AG10803 (cell line): Measurements from ENCODE around the gene HDAC8.
"Not testable (repeated sequence)": the region's sequence is repeated elsewhere in the genome, so short reads cannot be mapped to it uniquely, and the experiment has no call there.

Source experiments
- DNase-seq: peaks from one replicate; pipeline ENCODE4 v3.0.0; 2010; ENCODE audit warnings: low read depth
- H3K4me3 ChIP-seq: 2 replicates; pipeline ENCODE4 v1.5.1; 2011; ENCODE audit warnings: mild to moderate bottlenecking, low read length, control low read depth
- CTCF ChIP-seq: conservative IDR thresholded peaks from 2 replicates; pipeline ENCODE4 v1.5.1; 2011; ENCODE audit warnings: mild to moderate bottlenecking, low read length, control low read depth, inconsistent platforms

Gene HDAC8

DNA sequence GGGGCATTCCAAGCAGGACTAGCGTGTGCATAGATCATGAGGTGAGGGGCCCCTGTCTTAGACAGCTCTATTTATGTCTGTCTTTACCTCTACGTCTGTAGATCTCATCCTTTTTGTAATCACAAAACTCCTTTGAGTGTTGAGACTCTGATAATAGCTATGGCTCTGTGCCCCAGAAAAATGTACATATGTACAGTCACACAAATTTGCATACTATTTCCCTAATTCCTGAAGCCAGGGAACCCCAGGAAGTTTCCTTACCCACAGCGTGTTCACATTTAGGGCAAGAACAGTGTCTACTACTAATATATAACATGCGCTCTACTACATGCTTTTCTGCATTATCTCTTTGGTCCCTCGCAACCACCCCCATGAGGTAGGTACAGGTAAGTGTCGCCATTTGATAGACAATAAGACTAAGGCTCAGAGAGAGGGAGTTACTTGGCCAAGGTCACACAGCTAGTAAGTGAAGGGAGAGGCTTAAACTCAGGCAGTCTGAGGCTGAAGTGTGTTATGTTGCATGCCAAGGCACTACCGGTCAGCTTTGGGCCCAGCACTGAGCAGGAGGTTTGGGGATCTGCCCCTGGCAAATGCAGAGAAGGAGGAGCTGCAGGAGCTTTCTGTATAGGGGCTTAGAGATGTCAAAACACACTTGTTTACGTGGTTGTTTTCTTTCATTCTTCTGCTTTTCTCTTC is 245.9 kb downstream of the HDAC8 start:
- no peak overlapping the region for H3K4me3 ChIP-seq
- no peak for DNase-seq
- no peak for TF ChIP-seq CTCF

DNA sequence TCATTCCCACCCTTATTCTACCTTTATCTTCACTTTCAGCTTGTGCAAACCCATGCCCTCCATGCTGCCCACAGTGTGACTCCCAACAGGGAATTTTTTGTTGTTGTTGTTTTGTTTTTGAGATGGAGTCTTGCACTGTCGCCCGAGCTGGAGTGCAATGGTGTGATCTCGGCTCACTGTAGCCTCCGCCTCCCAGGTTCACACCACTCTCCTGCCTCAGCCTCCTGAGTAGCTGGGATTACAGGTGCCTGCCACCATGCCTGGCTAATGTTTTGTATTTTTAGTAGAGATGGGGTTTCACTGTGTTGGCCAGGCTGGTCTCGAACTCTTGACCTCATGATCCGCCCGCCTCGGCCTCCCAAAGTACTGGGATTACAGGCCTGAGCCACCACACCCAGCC is 253.0 kb downstream of the HDAC8 start:
- DNase-seq, H3K4me3 ChIP-seq: not testable (repeated sequence)

GRCh38 chrX:72317139-72317538 is 255.5 kb downstream of the HDAC8 start:
- H3K4me3 ChIP-seq, result no peak overlapping the region
- no peak for TF ChIP-seq CTCF
- DNase-seq, result no peak

- no peak for TF ChIP-seq CTCF
- H3K4me3 ChIP-seq, result no peak overlapping the region
- no peak for DNase-seq
These were observed 256.1 kb downstream of the HDAC8 start for GRCh38 chrX:72316408-72317110.

- no peak overlapping the region for H3K4me3 ChIP-seq
- no peak for DNase-seq
- no peak for TF ChIP-seq CTCF
These were observed 257.8 kb downstream of the HDAC8 start for GRCh38 chrX:72314881-72315280.

DNA sequence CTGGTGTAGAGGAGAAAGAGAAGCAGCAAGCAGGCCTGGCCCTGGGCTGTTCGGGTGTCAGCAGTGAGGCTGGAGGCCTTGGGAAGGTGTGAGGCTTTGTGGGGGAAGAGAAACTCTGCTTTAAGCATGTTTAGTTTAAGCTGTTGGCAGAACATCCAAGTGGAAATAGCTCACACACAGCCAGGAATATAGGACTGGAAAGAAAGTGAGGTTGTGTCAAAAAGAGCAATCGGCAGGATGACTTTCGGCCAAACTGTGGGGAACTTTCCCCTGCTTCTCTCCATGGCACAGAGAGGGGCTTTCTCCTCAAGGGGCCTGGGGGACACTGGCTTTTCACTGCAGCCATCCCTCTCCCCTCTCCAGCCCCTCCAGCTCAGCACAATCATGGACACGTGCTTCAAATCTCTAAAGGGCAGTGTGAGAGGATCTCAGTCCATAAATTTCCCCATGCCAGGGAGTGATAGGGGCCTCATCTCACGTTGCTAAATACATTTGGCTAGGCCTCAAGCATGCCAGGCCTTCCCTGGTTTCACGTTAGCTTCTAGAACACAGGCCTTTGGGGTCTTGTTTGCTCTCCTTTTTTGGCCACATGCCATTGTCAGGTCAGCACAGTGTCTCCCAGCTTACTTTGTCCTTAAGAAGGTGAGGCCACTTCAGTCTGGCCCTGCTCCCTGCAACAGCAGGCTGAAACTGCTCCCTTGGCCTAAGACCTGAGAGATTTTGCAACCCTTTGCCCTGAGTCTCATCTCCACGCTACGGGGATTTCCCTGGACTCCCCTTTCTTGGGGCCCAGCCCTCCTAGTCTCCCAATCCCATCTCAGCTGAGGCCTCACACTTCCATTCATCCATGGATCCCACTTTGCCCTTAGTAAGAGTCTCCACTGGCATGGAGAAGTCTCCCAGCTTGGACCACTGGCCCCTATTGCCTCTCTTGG is 258.7 kb downstream of the HDAC8 start:
- no peak for TF ChIP-seq CTCF
- DNase-seq, result no peak
- no peak overlapping the region for H3K4me3 ChIP-seq

DNA sequence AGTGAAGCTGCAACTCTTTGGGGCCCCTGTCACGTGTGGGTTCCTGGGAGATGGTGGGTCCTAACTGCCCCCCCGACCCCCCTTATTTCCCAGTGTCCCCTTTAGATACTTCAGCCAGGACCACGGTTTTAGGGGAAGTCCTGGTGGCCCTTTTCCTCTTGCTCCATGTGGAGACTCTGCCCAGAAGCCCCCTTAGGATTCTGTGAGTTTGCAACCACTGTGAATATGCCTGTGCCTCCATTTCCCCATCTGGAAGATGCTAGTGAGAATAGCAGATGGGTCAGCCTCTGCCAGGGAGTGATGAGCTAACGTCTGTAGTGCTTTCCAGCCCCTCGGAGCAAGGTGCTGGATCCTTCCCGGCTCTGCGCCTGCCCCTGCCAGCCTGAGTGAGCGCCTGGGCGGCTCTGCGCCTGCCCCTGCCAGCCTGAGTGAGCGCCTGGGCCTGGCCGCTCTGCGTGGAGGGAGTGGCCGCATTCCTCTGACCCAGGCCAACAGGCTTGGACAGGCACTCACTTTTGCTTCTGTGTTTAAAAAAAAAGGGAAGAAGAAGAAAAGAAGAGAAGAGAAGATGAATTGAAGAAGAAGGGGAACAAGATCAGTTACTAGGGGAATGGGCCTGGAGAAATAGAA is 260.2 kb downstream of the HDAC8 start:
- no peak for TF ChIP-seq CTCF
- DNase-seq, result no peak
- no peak overlapping the region for H3K4me3 ChIP-seq
